Ammon's horn (tissue), 1 donor: ENCODE results near the gene CDK15.
"Not testable (repeated sequence)": the region's sequence is repeated elsewhere in the genome, so short reads cannot be mapped to it uniquely, and the experiment has no call there.

Source experiments
- DNase-seq: peaks from one replicate; pipeline ENCODE4 v3.0.0-alpha.2; 2016; ENCODE audit warnings: low spot score

Gene CDK15

GRCh38 chr2:201790291-201790690 is 16.0 kb upstream of the CDK15 start:
- no peak for DNase-seq

GRCh38 chr2:201790989-201791388 is 15.3 kb upstream of the CDK15 start:
- DNase-seq: no peak

GRCh38 chr2:201793631-201794030 is 12.7 kb upstream of the CDK15 start:
- DNase-seq: no peak

GRCh38 chr2:201794294-201794693 is 12.0 kb upstream of the CDK15 start:
- no peak for DNase-seq

GRCh38 chr2:201795607-201796477 is 10.5 kb upstream of the CDK15 start:
- peak; percentile 63 for DNase-seq

- DNase-seq: no peak
Measured at GRCh38 chr2:201796478-201796865, 9.9 kb upstream of the CDK15 start.

- no peak for DNase-seq
Measured at GRCh38 chr2:201797175-201797840, 9.0 kb upstream of the CDK15 start.

- DNase-seq: no peak
Measured at GRCh38 chr2:201798252-201798913, 8.0 kb upstream of the CDK15 start.

- DNase-seq: not testable (repeated sequence)
Measured at GRCh38 chr2:201798914-201799285, 7.4 kb upstream of the CDK15 start.

GRCh38 chr2:201807452-201807999 is 1.2 kb downstream of the CDK15 start:
- DNase-seq: no peak

GRCh38 chr2:201808027-201808426 is 1.7 kb downstream of the CDK15 start:
- DNase-seq: no peak

GRCh38 chr2:201809633-201810032 is 3.3 kb downstream of the CDK15 start:
- no peak for DNase-seq

GRCh38 chr2:201810604-201811003 is 4.3 kb downstream of the CDK15 start:
- not testable (repeated sequence) for DNase-seq

GRCh38 chr2:201813996-201814760 is 7.8 kb downstream of the CDK15 start:
- no peak for DNase-seq

GRCh38 chr2:201816657-201817575 is 10.6 kb downstream of the CDK15 start:
- no peak for DNase-seq

GRCh38 chr2:201820383-201821007 is 14.2 kb downstream of the CDK15 start:
- no peak for DNase-seq

- DNase-seq: no peak
Measured at GRCh38 chr2:201821080-201821479, 14.7 kb downstream of the CDK15 start.

- no peak for DNase-seq
Measured at GRCh38 chr2:201824212-201824611, 17.9 kb downstream of the CDK15 start.

GRCh38 chr2:201827621-201828020 is 21.3 kb downstream of the CDK15 start:
- DNase-seq: no peak

GRCh38 chr2:201828220-201828619 is 21.9 kb downstream of the CDK15 start:
- DNase-seq: no peak
